ENCODE results near the gene NTSR2.

The NTSR2 gene

DNA sequence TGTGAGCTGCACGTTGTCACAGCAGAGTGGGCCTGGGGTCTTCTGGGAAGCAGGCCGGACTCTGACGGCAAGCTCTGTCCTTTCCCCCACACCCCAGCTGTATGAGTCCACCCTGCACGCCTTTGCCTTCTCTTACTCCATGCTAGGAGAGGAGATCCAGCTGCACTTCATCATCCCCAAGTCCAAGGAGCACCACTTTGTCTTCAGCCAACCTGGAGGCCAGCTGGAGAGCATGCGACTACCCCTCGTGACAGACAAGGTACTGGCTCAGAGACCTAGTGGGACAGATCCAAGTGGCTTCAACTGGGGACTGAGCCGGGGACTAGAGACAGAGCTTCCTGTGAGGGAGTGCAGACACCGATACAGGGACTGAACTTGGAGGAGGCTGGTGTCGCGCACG lies 40.1 kb downstream of the NTSR2 start:
- TF ChIP-seq CTCF (IDR thresholded peaks at IDR 0.05; ENCODE audit: low read depth, low read length) = no peak
- no peak for DNase-seq (ENCODE audit: low read depth, low spot score)
- H3K4me3 ChIP-seq (ENCODE audit: low read depth, low read length) = no peak overlapping the region
- in situ Hi-C loops (cut with HindIII; ENCODE audit: low sequenced_read_pairs) = no loop called here

DNA sequence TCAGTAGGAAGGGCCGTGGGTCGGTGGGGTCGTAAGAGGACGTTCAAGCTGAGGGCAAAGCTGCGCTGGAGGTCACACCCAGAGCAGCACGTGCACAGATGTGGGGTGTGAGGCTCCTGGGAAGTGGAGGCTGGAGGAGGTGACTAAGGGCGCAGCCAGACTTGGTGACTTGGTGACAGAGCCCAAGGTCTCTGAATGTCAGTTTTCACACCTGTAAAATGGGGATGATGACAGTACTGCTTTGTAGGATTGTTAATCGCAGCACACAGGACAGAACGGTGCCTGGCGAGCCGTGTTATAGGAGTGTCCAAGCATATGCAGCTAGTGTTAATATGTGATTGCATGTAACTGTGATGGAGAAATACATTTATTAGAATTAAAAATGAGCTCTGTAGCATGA lies 40.8 kb downstream of the NTSR2 start:
- no peak overlapping the region for H3K4me3 ChIP-seq (ENCODE audit: low read depth, low read length)
- DNase-seq (ENCODE audit: low read depth, low spot score) = no peak
- in situ Hi-C loops (cut with HindIII; ENCODE audit: low sequenced_read_pairs) = no loop called here
- TF ChIP-seq CTCF (IDR thresholded peaks at IDR 0.05; ENCODE audit: low read depth, low read length) = no peak

GRCh38 chr2:11628675-11629074 lies 41.3 kb downstream of the NTSR2 start:
- in situ Hi-C loops (cut with HindIII; ENCODE audit: low sequenced_read_pairs) = no loop called here
- no peak overlapping the region for H3K4me3 ChIP-seq (ENCODE audit: low read depth, low read length)
- DNase-seq (ENCODE audit: low read depth, low spot score) = no peak
- no peak for TF ChIP-seq CTCF (IDR thresholded peaks at IDR 0.05; ENCODE audit: low read depth, low read length)

DNA sequence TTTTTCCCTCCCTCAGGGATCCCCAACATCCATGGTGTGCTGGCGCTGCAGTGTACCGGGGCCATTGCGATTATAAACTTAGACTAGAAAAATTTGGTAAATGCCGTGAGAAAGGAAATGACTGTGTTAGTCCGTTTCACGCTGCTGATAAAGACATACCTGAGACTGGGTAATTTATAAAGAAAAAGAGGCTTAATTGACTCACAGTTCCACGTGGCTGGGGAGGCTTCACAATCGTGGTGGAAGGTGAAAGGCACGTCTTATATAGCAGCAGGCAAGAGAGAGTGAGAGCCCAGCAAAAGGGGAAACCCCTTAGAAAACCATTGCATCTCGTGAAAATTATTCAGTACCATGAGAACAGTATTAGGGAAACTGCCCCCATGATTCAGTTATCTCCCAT lies 44.3 kb downstream of the NTSR2 start:
- in situ Hi-C loops (cut with HindIII; ENCODE audit: low sequenced_read_pairs) = no loop called here
- H3K4me3 ChIP-seq (ENCODE audit: low read depth, low read length) = no peak overlapping the region
- TF ChIP-seq CTCF (IDR thresholded peaks at IDR 0.05; ENCODE audit: low read depth, low read length) = no peak
- DNase-seq (ENCODE audit: low read depth, low spot score) = no peak

DNA sequence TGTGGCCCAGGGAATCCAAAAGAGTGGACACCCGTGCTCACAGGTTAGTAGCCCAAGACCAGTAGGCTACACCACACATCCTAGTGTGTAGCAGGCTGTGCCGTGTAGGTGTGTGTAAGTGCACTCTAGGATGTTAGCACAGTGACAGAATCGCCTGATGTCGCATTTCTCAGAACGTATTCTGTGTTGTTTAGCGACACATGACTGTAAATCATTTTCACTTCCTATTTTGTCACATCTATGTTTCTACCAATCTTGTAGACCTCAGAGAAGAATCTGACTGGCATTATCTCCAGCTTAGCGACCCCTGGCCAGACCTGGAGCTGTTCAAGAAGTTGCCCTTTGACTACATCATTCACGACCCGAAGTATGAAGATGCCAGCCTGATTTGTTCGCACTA lies 45.1 kb downstream of the NTSR2 start:
- TF ChIP-seq CTCF (IDR thresholded peaks at IDR 0.05; ENCODE audit: low read depth, low read length) = no peak
- DNase-seq (ENCODE audit: low read depth, low spot score) = no peak
- no peak overlapping the region for H3K4me3 ChIP-seq (ENCODE audit: low read depth, low read length)
- in situ Hi-C loops (cut with HindIII; ENCODE audit: low sequenced_read_pairs) = no loop called here

DNA sequence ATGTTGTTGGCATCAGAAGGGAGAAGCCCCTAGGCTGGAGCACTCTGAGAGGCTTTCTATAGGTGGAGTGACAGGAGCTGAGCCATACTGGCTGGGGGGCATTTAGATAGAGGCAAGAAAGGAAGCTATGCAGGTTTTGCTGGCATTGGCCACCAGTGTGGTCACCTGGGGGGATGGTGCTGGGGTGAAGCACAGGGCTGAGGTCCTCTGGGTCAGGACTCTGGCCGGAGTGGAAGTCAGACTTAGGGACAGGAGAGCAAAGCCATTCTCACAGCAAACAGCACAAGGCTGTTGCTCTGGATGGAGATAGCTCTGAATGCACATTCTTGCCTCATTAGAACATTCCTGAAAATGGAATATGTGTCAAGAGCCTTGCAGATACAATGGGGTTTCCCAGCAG lies 47.4 kb downstream of the NTSR2 start:
- no peak overlapping the region for H3K4me3 ChIP-seq (ENCODE audit: low read depth, low read length)
- in situ Hi-C loops (cut with HindIII; ENCODE audit: low sequenced_read_pairs) = no loop called here
- no peak for TF ChIP-seq CTCF (IDR thresholded peaks at IDR 0.05; ENCODE audit: low read depth, low read length)
- DNase-seq (ENCODE audit: low read depth, low spot score) = no peak

DNA sequence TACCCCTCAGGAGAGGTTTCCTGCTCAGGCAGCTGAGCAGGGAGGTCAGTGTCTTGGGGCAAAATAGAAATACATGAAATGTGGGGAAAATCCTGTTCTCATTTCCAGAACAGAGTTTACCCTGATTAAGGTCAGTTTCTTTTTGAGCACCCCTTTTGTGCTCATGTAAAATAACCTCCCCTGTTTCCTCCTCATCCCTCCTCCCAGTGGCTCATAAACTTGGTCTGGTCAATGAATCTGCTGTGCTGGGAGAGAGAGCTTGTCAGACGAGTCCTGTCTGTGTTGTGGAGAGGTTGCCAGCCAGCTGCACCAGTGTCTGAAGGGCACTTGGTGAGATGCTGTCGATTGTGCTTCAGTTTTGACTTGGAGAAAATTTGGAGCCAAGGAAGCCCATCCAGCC lies 48.6 kb downstream of the NTSR2 start:
- DNase-seq (ENCODE audit: low read depth, low spot score) = no peak
- no peak overlapping the region for H3K4me3 ChIP-seq (ENCODE audit: low read depth, low read length)
- no peak for TF ChIP-seq CTCF (IDR thresholded peaks at IDR 0.05; ENCODE audit: low read depth, low read length)
- in situ Hi-C loops (cut with HindIII; ENCODE audit: low sequenced_read_pairs) = no loop called here
